Osteoblast (primary cell): Measurements from ENCODE around the gene ZNRF4. TPM values are rescaled to one million over a fixed set of nuclear protein-coding genes. Genes with fewer than 3 reads are reported as not detected.
"Not testable (repeated sequence)": the region's sequence is repeated elsewhere in the genome, so short reads cannot be mapped to it uniquely, and the experiment has no call there.

Source experiments
- DNase-seq: peaks from one replicate; pipeline ENCODE4 v3.0.0; 2011; ENCODE audit warnings: low spot score, mixed read lengths; ENCODE audit not compliant: insufficient read length; ENCODE audit errors: missing footprints
- H2AFZ ChIP-seq: 2 replicates; pipeline ENCODE4 v1.6.0; 2011; ENCODE audit warnings: mild to moderate bottlenecking, low read length
- H3K27ac ChIP-seq: 2 replicates; pipeline ENCODE4 v1.5.1; 2011; ENCODE audit warnings: mild to moderate bottlenecking, low read depth, low read length, moderate library complexity
- H3K27me3 ChIP-seq: 2 replicates; pipeline ENCODE4 v1.6.0; 2012; ENCODE audit warnings: mild to moderate bottlenecking, control low read depth, inconsistent platforms, low read length, moderate library complexity; ENCODE audit not compliant: insufficient read depth
- H3K36me3 ChIP-seq: 2 replicates; pipeline ENCODE4 v1.5.1; 2011; ENCODE audit warnings: mild to moderate bottlenecking, low read length, control low read depth, moderate library complexity; ENCODE audit not compliant: insufficient read depth
- H3K4me1 ChIP-seq: 2 replicates; pipeline ENCODE4 v1.5.1; 2011; ENCODE audit warnings: mild to moderate bottlenecking, low read length, control low read depth, moderate library complexity; ENCODE audit not compliant: insufficient read depth
- H3K4me2 ChIP-seq: 2 replicates; pipeline ENCODE4 v1.6.0; 2011; ENCODE audit warnings: mild to moderate bottlenecking, low read length; ENCODE audit not compliant: insufficient read depth
- H3K4me3 ChIP-seq: fragments of 200-600 bp; sonication (generic); 3 replicates; pipeline ENCODE4 v1.5.1; 2012; ENCODE audit warnings: mild to moderate bottlenecking, low read length, inconsistent platforms; ENCODE audit not compliant: insufficient read depth
- H3K79me2 ChIP-seq: 2 replicates; pipeline ENCODE4 v1.6.0; 2012; ENCODE audit warnings: mild to moderate bottlenecking, low read length, control low read depth, inconsistent platforms; ENCODE audit not compliant: insufficient read depth
- H3K9me3 ChIP-seq: 2 replicates; pipeline ENCODE4 v1.5.1; 2011; ENCODE audit warnings: low read depth, low read length, control low read depth
- H4K20me1 ChIP-seq: 2 replicates; pipeline ENCODE4 v1.6.0; 2012; ENCODE audit warnings: mild to moderate bottlenecking, low read length, control low read depth; ENCODE audit not compliant: insufficient read depth
- CTCF ChIP-seq: IDR thresholded peaks from 2 replicates; pipeline ENCODE4 v1.5.1; 2011; ENCODE audit warnings: mild to moderate bottlenecking, low read depth, low read length, moderate library complexity; ENCODE audit errors: extremely low read depth
- total RNA-seq: library from RNA; depleted of rRNA; stranded (reverse); fragments of >200 nt; gene quantifications from 2 replicates; pipeline ENCODE4 v1.2.3, GENCODE V29; 2012

Gene ZNRF4
- total RNA-seq, 1 donor, result not detected

GRCh38 chr19:5436948-5437306 is 18.3 kb upstream of the ZNRF4 start:
- Histone ChIP-seq H3K27ac (no peak overlapping the region), H2AFZ (no peak overlapping the region), H3K4me1 (peaks cover 19% of the 10 kb centered on the region), H3K79me2 (no peaks in the 10 kb centered on the region), H3K27me3 (peaks cover 6% of the 10 kb centered on the region), H3K36me3 (no peaks in the 10 kb centered on the region), H4K20me1 (no peaks in the 10 kb centered on the region), H3K4me2 (peak overlapping the region; percentile 43), H3K9me3 (no peaks in the 10 kb centered on the region), H3K4me3 (peak overlapping the region; percentile 7)
- DNase-seq, result no peak
- TF ChIP-seq CTCF, result no peak

GRCh38 chr19:5438756-5439155 is 16.5 kb upstream of the ZNRF4 start:
- not testable (repeated sequence) for H3K36me3 ChIP-seq, H3K4me2 ChIP-seq, H4K20me1 ChIP-seq, H3K27ac ChIP-seq, H3K9me3 ChIP-seq, H2AFZ ChIP-seq, H3K79me2 ChIP-seq, H3K4me3 ChIP-seq, H3K27me3 ChIP-seq, DNase-seq
- peaks cover 19% of the 10 kb centered on the region for H3K4me1 ChIP-seq

DNA sequence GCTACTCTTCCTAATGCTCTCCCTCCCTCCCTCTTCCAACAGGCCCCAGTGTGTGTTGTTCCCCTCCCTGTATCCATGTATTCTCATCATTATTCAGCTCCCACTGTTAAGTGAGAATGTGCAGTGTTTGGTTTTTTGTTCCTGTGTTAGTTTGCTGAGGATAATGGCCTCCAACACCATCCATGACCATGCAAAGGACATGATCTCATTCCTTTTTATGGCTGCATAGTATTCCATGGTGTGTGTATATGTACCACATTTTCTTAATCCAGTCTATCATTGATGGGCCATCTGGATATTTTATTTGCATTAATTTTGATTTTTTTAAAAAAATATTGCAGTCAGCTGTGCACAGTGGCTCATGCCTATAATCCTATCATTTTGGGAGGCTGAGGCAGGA is 15.8 kb upstream of the ZNRF4 start:
- Histone ChIP-seq H3K79me2 (no peaks in the 10 kb centered on the region), H3K4me1 (peaks cover 16% of the 10 kb centered on the region), H4K20me1 (no peaks in the 10 kb centered on the region), H3K9me3 (no peaks in the 10 kb centered on the region), H2AFZ (no peak overlapping the region), H3K4me3 (no peak overlapping the region), H3K27me3 (peaks cover 6% of the 10 kb centered on the region), H3K4me2 (no peak overlapping the region), H3K36me3 (no peaks in the 10 kb centered on the region), H3K27ac (no peak overlapping the region)
- no peak for DNase-seq
- no peak for TF ChIP-seq CTCF

DNA sequence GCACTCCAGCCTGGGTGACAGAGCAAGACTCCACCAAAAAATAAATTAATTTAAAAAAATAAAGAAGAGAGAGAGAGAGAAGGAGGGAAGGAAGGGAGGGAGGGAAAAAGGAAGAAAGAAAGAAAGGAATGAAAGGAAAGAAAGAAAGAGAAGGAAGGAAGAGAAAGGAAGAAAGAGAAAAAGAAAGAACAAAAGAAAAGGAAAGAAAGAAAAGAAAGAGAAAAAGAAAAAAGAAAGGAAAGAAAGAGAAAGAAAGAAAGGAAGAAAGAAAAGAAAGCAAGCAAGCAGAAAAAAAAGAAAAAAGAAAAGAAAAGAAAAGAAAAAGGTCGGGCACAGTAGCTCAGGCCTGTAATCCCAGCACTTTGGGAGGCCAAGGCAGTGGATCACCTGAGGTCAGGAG is 14.9 kb upstream of the ZNRF4 start:
- Histone ChIP-seq H3K4me1 (peaks cover 7% of the 10 kb centered on the region), H3K27me3 (peaks cover 6% of the 10 kb centered on the region), H3K79me2 (no peaks in the 10 kb centered on the region), H4K20me1 (no peaks in the 10 kb centered on the region), H3K4me3 (no peak overlapping the region), H3K27ac (no peak overlapping the region), H3K36me3 (no peaks in the 10 kb centered on the region), H3K4me2 (no peak overlapping the region), H3K9me3 (no peaks in the 10 kb centered on the region), H2AFZ (no peak overlapping the region)
- DNase-seq, result no peak
- no peak for TF ChIP-seq CTCF

GRCh38 chr19:5443723-5444122 is 11.5 kb upstream of the ZNRF4 start:
- Histone ChIP-seq H3K4me3 (no peak overlapping the region), H3K27ac (no peak overlapping the region), H3K4me1 (no peaks in the 10 kb centered on the region), H3K4me2 (no peak overlapping the region), H4K20me1 (no peaks in the 10 kb centered on the region), H2AFZ (no peak overlapping the region), H3K27me3 (peaks cover 14% of the 10 kb centered on the region), H3K36me3 (no peaks in the 10 kb centered on the region), H3K79me2 (no peaks in the 10 kb centered on the region), H3K9me3 (no peaks in the 10 kb centered on the region)
- no peak for TF ChIP-seq CTCF
- no peak for DNase-seq
